GM21529 (cell line): ENCODE data around the gene TP63.

ENCODE experiments used
- ATAC-seq: cut with Tn5 transposase; IDR thresholded peaks from one replicate; pipeline ENCODE4 v1.9.1; 2021; ENCODE audit not compliant: unreplicated experiment

The TP63 gene

GRCh38 chr3:189902230-189903186 lies 271.3 kb downstream of the TP63 start:
- ATAC-seq = no peak

DNA sequence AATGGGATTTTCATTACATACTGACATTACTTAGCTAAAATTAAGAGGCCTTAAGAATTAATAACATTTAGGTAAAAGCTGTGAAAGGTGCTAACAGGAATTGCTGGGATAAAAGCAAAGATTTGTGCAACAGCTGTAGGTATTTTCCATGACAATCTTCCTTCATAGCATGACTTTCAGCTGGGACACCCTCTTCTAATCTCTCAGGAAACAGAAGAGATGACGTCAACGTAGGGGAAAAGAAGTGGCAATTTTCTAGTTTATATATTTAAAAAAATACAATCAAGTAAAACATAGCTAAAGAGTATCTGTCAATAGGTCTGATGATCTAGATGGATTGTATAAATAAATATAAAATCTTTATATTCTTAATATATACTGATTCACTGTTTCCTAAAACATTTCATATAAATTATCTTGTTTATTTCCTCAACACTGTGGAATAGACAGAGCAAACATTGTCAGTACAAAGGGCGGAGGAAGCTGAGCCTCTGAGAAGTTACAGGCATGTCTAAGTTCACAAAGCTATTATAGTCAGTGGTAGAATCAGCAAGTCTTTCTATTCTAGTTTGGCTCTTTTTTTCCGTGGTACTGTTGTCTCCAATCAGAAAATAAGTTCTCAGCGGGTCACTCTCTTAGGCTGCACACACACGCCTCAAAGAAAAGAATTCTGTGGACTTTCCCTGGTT lies 272.5 kb downstream of the TP63 start:
- no peak for ATAC-seq

- no peak for ATAC-seq
Measured at GRCh38 chr3:189907803-189908202, 276.6 kb downstream of the TP63 start.

GRCh38 chr3:189908646-189909045 lies 277.5 kb downstream of the TP63 start:
- no peak for ATAC-seq

DNA sequence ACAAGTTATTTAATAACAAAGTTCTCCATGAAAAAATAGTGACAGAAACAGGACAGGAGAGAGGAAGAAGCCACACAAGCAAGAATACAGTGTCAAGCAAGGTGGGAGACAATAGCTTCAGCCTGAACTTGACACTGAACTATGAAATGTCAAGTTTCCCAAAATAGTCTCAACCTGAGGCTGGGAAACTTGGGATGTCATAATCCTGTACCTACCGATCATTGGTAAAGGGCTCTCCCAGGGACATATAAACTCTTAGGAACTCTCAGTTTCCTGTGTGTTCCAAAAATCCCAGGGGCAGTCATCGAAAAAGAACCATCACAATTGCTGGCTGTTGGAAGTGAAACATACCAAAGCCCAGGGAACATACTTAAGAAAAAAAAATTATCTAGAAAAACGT lies 277.9 kb downstream of the TP63 start:
- ATAC-seq = no peak

DNA sequence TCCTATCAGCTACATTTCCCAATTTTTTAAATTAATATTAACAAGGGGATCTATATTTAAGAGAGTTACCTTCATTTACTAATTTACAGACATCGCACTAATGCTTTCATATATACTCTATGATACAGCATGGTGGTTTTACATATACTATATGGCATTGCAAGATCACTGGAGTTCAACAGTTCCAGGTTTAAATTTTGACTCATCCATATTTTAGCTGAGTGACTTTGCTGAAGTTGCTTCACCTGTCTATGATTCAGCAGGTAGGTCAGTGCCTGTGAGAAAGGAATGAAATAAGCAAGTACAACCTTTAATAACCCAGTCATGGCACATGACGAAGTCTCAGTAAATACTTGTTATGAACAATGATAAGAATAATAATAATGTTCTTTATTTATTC lies 278.4 kb downstream of the TP63 start:
- ATAC-seq = no peak

DNA sequence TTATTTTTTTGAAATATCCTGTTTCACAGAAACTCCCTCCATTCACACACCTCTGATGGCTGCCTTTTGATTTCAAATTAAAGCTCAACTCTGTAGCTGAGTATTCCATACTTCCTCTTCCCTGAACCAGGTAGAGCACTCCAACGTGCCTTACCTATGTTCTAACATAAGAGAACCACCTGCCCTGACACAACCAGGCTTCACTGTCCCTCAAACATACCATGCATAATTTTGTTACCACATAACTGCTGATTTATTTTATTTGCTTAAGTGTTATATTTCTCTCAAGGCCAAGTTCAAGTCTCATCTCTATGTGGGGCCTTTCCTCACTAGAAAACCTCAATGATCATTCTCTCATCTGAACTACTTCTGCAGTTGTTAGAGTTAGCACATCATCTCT lies 279.8 kb downstream of the TP63 start:
- no peak for ATAC-seq

GRCh38 chr3:189914799-189915198 lies 283.6 kb downstream of the TP63 start:
- ATAC-seq = no peak

- no peak for ATAC-seq
Measured at GRCh38 chr3:189921770-189922169, 290.6 kb downstream of the TP63 start.

DNA sequence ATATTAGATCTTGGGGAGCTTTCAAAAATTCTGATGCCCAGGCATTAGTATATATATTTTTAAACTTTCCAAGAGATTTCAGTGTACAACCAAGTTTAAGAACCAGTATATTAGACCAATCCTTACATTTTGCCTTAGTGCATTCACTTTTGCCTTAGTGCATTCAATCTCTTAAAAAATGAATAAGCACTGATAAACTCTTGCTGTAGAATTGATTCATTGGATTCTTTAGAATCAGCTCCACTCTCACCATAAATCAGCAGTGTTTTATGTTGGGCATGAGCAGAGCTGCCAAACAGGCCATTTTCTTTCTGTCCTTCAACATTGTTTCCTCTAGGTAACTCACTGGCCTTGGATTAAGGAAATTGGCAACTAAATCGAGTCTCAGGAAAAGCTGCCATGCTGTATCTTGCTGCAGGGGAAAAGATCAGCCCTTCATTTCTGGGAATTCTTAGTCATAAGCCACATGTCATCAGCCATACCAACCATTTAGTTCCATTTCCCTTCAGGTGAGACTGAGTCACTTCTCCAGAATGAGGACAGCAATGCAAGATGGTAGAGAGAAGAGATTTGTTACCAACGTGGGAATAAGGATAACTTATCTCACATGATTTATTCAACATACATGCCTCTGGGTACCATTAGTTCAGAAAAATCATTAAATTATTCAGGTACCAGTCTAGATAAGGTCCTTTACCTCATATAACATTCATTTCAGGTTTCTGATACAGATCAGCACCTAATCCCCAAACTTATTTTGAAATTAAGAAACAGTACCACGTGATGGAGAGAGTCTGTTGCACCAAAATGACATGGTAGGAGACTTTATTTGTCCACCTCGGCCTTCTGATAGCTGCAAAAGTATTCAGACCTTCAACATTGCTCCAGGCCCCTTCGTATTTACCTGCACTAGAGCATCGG lies 297.0 kb downstream of the TP63 start:
- ATAC-seq = no peak

DNA sequence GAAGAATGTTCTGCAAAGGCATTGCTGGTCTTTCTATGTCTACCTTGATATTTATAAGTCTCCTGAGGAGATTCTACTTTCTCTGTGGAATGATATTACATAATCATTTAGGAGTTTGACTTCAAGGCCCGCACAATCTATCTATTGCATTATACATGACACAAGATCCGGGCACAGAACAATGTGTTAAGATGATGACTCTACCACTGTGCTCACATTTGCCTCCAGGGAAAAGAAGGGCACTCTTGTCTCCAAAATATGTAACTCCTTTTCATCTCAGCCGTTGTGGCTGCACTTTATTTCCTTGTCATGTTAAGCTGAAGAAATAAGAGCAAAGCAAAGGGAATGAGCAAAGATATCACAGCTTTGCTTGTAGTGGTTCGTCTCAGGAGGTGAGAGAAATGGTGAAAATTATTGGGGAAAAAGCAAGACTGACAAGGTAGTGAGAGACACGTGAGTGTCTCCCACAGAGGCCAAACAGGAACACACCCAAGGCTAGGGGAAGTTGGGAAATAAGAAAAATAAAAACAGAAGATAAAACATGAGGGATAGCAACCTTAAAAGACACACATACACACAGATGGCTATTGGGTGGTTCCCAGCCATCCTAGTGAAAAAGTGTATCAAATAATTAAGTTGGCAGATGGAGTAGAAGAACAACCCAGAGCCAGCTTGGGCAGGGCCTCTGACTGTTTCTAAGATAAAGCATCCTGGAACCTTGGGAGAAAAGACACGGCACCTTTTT lies 305.2 kb downstream of the TP63 start:
- no peak for ATAC-seq

DNA sequence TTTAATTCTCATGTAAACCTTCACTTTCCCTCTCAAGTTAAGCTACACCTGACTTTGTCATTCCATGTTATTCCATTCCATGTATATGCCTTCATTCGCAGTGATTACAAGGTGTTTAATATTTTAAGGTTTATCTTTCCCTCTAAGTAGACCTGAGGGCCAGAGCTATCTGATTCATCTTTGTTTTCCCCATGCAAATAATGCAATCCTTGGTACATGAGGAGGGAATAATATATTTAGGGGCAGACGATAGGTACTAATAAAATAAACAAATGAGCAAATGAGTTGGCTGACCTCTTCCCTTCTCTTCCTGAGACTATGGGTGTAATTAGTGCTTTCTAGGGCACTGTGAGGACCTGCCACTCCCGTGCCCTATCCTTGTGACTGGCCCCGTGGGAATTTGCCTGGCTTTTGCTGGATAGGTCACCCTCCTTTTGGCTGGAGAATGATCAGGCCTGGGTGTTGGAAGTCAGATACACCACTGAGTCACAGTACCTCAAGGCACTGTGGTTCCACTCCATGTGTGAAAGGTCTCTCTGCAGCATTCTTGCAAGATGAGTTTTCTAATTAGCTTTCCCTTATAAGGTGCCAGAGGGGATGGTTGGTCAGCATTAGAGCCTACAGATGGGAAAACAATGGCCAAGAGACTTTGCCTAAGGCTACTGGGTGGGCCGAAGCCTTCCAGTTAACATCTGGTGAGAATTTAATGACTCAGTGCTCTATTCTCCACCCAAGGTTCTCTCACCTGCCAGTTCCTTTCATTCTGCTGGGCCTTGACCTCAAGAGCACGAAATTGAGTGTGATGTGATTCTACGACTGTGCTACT lies 306.3 kb downstream of the TP63 start:
- no peak for ATAC-seq

- no peak for ATAC-seq
Measured at GRCh38 chr3:189941125-189941524, 309.9 kb downstream of the TP63 start.

DNA sequence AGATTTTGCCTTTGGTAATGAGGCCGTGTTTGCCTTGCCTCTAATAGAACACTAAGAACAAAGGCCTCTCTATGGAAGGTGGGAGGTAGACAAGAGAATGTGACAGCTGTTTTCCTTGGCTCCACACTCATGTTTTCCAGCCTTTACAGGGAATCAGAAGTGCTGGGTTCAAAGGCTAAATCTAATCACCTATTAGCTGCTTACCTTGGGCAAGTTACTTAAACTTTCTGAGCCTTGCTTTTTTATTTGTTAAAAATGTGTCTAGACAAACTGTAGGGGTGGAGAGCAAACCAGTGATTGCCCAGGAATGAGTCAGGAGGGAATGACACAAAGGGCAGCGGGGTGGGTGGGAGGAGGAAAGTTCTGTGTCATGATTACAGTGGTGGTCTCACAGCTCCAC lies 310.5 kb downstream of the TP63 start:
- ATAC-seq = no peak

DNA sequence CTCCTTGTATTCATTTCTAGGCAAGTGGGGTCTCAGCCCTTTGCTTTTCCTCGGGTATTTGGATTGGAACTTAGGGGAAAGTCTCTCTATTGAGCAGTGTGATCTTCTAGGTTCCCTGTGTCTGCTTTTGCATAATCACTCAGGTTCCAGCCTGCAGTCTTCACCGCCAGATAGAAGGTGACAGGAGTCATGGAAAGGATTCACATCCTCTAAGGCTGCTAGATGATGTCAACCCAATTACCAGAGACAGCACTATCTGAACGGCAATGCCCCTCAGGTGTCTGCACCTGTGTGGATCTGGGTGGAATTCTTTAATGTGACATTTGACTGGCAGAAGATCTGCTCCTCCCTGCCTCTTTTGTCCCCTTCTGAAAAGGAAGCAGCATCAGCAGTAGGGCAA lies 311.8 kb downstream of the TP63 start:
- ATAC-seq = no peak

GRCh38 chr3:189944285-189945145 lies 313.3 kb downstream of the TP63 start:
- no peak for ATAC-seq

DNA sequence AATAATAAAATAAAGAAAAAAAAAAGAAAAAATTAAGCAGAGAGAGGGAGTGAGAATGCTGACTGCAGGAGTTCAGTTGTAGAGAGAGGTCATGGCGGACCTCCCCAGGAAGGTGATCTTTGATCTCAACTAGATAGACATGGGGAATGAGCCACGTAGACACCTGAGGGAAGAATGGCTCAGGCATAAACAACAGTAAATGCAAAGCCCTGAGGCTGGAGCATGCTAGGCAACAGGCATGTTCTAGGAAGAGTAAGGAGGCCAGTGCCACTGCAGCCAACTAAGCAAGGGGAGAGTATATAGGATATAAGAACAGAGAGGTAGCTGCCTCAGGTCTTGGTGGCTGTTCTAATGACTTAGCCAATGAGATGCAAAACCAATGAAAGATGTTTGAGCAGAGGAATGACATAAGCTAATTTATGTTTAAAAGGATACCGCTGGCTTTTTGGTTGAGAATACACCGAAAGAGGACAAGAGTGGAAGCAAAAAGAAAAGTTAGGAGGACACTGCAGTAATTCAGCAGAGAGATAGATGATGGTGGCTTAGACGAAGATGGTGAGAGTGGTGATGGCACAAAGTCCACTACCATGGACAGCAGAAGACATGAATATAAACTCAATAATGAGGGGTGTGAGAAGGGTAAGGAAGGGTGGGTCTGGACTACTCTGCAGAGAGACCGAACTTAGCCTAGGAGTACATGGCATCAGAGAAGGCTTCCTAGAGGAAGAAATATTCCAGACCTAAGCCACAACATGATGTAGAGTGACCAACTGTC lies 314.9 kb downstream of the TP63 start:
- ATAC-seq = no peak
